SK-N-SH (cell line): ENCODE measurements around the gene AHCTF1. TPM values are rescaled to one million over a fixed set of nuclear protein-coding genes. Genes with fewer than 3 reads are reported as not detected.

Experiments used
- CTCF ChIA-PET: fragments of 300-600, 350-600 bp; formaldehyde crosslinking; extraction: SDS; loops from one replicate; lab custom pipeline; 2021; lab: Yijun Ruan, JAX
- POLR2A ChIA-PET: fragments of 350-600 bp; sonication (Branson Sonifier 250); formaldehyde crosslinking; extraction: SDS; loops from one replicate; lab custom pipeline; 2020; ENCODE audit warnings: antibody characterized with exemption, inconsistent platforms; lab: Yijun Ruan, JAX
- DNase-seq: peaks from one replicate; pipeline ENCODE4 v3.0.0; 2012
- H2AFZ ChIP-seq: fragments of 200-600 bp; sonication (generic); 2 replicates; pipeline ENCODE4 v1.8.1; 2016; ENCODE audit warnings: antibody characterized with exemption, mild to moderate bottlenecking, low read depth
- H3F3A ChIP-seq: fragments of 200-600 bp; sonication (generic); replicated peaks from 2 replicates; pipeline ENCODE3; 2016; ENCODE audit warnings: antibody characterized with exemption, mild to moderate bottlenecking; ENCODE audit not compliant: insufficient read depth
- H3K27ac ChIP-seq, 2 experiments: fragments of 200-500 bp in 1 of 2; fragments of 200-600 bp in 1 of 2; sonication (Bioruptor generic) in 1 of 2; sonication (generic), shearing (Covaris generic) in 1 of 2; 2 replicates each; pipeline versions ENCODE4 v1.5.1 to v1.6.1; 2014 to 2016; ENCODE audit warnings: low read depth in 2 of 2, inconsistent platforms in 1 of 2, low read length in 1 of 2, mild to moderate bottlenecking in 1 of 2, mixed read lengths in 1 of 2
- H3K27me3 ChIP-seq: fragments of 200-600 bp; sonication (generic), shearing (Covaris generic); 2 replicates; pipeline ENCODE4 v1.6.1; 2016; ENCODE audit warnings: mixed run types; ENCODE audit not compliant: insufficient read depth
- H3K36me3 ChIP-seq, 2 experiments: fragments of 200-500 bp in 1 of 2; fragments of 200-600 bp in 1 of 2; sonication (Bioruptor generic) in 1 of 2; sonication (generic) in 1 of 2; replicated peaks in 1 of 2; 2 replicates each; pipeline versions ENCODE3 to v1.5.1; 2014 to 2016; ENCODE audit warnings: low read length in 1 of 2, mild to moderate bottlenecking in 1 of 2; ENCODE audit not compliant: insufficient read depth in 2 of 2, control insufficient read depth in 1 of 2
- H3K4me1 ChIP-seq, 2 experiments: fragments of 200-500 bp in 1 of 2; fragments of 200-600 bp in 1 of 2; sonication (Bioruptor generic) in 1 of 2; sonication (generic), shearing (Covaris generic) in 1 of 2; 2 replicates each; pipeline versions ENCODE4 v1.5.1 to v1.6.1; 2014 to 2016; ENCODE audit warnings: low read depth in 1 of 2, low read length in 1 of 2, mixed run types in 1 of 2; ENCODE audit not compliant: insufficient read depth in 2 of 2, control insufficient read depth in 1 of 2
- H3K4me2 ChIP-seq: fragments of 200-600 bp; sonication (generic), shearing (Covaris generic); 2 replicates; pipeline ENCODE4 v1.6.1; 2017; ENCODE audit warnings: mixed run types
- H3K4me3 ChIP-seq, 2 experiments: fragments of 200-500 bp in 1 of 2; fragments of 200-600 bp in 1 of 2; sonication (Bioruptor generic) in 1 of 2; sonication (generic), shearing (Covaris generic) in 1 of 2; 2 replicates each; pipeline versions ENCODE4 v1.5.1 to v1.8.1; 2014 to 2016; ENCODE audit warnings: low read depth in 2 of 2, inconsistent platforms in 1 of 2, low read length in 1 of 2, mild to moderate bottlenecking in 1 of 2, mixed read lengths in 1 of 2, moderate library complexity in 1 of 2
- H3K79me2 ChIP-seq: fragments of 200-600 bp; sonication (generic); 2 replicates; pipeline ENCODE4 v1.8.1; 2017; ENCODE audit warnings: mild to moderate bottlenecking; ENCODE audit not compliant: insufficient read depth
- H3K9ac ChIP-seq: fragments of 200-600 bp; sonication (generic); 2 replicates; pipeline ENCODE4 v1.6.1; 2017; ENCODE audit warnings: mixed run types
- H3K9me2 ChIP-seq: fragments of 200-600 bp; sonication (generic); 2 replicates; pipeline ENCODE4 v1.6.1; 2017; ENCODE audit warnings: mixed run types
- H3K9me3 ChIP-seq: fragments of 200-600 bp; sonication (generic); 2 replicates; pipeline ENCODE4 v1.6.1; 2017; ENCODE audit warnings: mixed run types, mild to moderate bottlenecking, moderate library complexity
- H4K20me1 ChIP-seq: fragments of 200-600 bp; sonication (generic); 2 replicates; pipeline ENCODE4 v1.6.1; 2017; ENCODE audit warnings: mild to moderate bottlenecking, mixed run types; ENCODE audit not compliant: insufficient read depth
- CHD2 ChIP-seq: fragments of 150-350 bp; IDR thresholded peaks from 2 replicates; pipeline ENCODE4 v1.6.1; 2018; ENCODE audit warnings: low read length; ENCODE audit not compliant: partially characterized antibody
- ELF1 ChIP-seq: IDR thresholded peaks from 2 replicates; pipeline ENCODE4 v1.4.0; 2012
- EP300 ChIP-seq, 2 experiments: IDR thresholded peaks; 2 replicates each; pipeline versions ENCODE4 v1.4.0 to v1.6.1; 2012; ENCODE audit warnings: borderline replicate concordance in 1 of 2, low read depth in 1 of 2, low read length in 1 of 2
- EZH2phosphoT487 ChIP-seq: fragments of 200-600 bp; sonication (generic); IDR thresholded peaks from 2 replicates; pipeline ENCODE4 v1.6.1; 2017; ENCODE audit warnings: low read depth, mixed run types, mild to moderate bottlenecking, antibody characterized with exemption, moderate library complexity, borderline replicate concordance
- FOXJ3 ChIP-seq: sonication (generic); formaldehyde crosslinking; IDR thresholded peaks from 2 replicates; pipeline ENCODE4 v1.5.1; 2020; ENCODE audit warnings: mild to moderate bottlenecking, missing genetic modification reagents
- FOXM1 ChIP-seq: IDR thresholded peaks from 2 replicates; pipeline ENCODE4 v1.4.0; 2012; ENCODE audit warnings: low read depth, mild to moderate bottlenecking
- GABPA ChIP-seq: IDR thresholded peaks from 2 replicates; pipeline ENCODE4 v1.4.0; 2012; ENCODE audit warnings: low read depth, mild to moderate bottlenecking
- GATA2 ChIP-seq: sonication (generic); formaldehyde crosslinking; IDR thresholded peaks from 2 replicates; pipeline ENCODE4 v1.5.0; 2020; ENCODE audit warnings: mild to moderate bottlenecking, missing genetic modification reagents
- JUND ChIP-seq: IDR thresholded peaks from 2 replicates; pipeline ENCODE4 v1.4.0; 2012
- MXI1 ChIP-seq: IDR thresholded peaks from 2 replicates; pipeline ENCODE4 v1.6.1; 2012; ENCODE audit warnings: mild to moderate bottlenecking, low read depth, low read length, improper control_type of control experiment
- NFIC ChIP-seq: IDR thresholded peaks from 2 replicates; pipeline ENCODE4 v1.4.0; 2012; ENCODE audit warnings: borderline replicate concordance
- NRF1 ChIP-seq: IDR thresholded peaks from 2 replicates; pipeline ENCODE4 v1.6.1; 2012; ENCODE audit warnings: low read depth, mild to moderate bottlenecking, low read length
- POLR2AphosphoS5 ChIP-seq: IDR thresholded peaks from 2 replicates; pipeline ENCODE4 v1.6.1; 2012; ENCODE audit warnings: low read depth, low read length
- RAD21 ChIP-seq: IDR thresholded peaks from 2 replicates; pipeline ENCODE4 v1.6.1; 2012; ENCODE audit warnings: mild to moderate bottlenecking, low read length
- RFX5 ChIP-seq: IDR thresholded peaks from 2 replicates; pipeline ENCODE4 v1.6.1; 2012; ENCODE audit warnings: mild to moderate bottlenecking, improper control_type of control experiment, low read length
- RXRA ChIP-seq: IDR thresholded peaks from 2 replicates; pipeline ENCODE4 v1.4.0; 2012; ENCODE audit warnings: low read depth, mild to moderate bottlenecking, borderline replicate concordance
- SIN3A ChIP-seq: IDR thresholded peaks from 2 replicates; pipeline ENCODE4 v1.6.1; 2012; ENCODE audit warnings: low read depth, mild to moderate bottlenecking, low read length, moderate library complexity, borderline replicate concordance
- TAF1 ChIP-seq: IDR thresholded peaks from 2 replicates; pipeline ENCODE4 v1.6.1; 2012; ENCODE audit warnings: low read depth, mild to moderate bottlenecking, low read length, moderate library complexity, borderline replicate concordance
- YY1 ChIP-seq: IDR thresholded peaks from 2 replicates; pipeline ENCODE4 v1.4.0; 2012; ENCODE audit warnings: low read depth, mild to moderate bottlenecking
- WGBS: methylation state at CpG from one replicate; pipeline ENCODE4 v1.1.6; 2017; ENCODE audit warnings: low lambda C conversion rate; 5-methylcytosine and 5-hydroxymethylcytosine counted together
- polyA plus RNA-seq, 3 experiments: library from polyadenylated mRNA; depleted of rRNA; stranded (reverse); fragments of >200 nt; gene quantifications; 2 replicates each; pipeline ENCODE4 v1.2.3, GENCODE V29; 2012
- TF ChIP-seq, protein P1 (sequence below): fragments of 150-350 bp; IDR thresholded peaks from 2 replicates; pipeline ENCODE4 v1.6.1; 2016; ENCODE audit warnings: mild to moderate bottlenecking, low read depth, low read length
- TF ChIP-seq, protein P2 (sequence below): fragments of 150-350 bp; IDR thresholded peaks from 2 replicates; pipeline ENCODE4 v1.6.1; 2017; ENCODE audit warnings: antibody characterized with exemption, low read length, low read depth, borderline replicate concordance

AHCTF1 gene
- polyA plus RNA-seq, 1 of the 3 experiments (the other 2 are of a cell fraction), result 8.5 TPM

DNA sequence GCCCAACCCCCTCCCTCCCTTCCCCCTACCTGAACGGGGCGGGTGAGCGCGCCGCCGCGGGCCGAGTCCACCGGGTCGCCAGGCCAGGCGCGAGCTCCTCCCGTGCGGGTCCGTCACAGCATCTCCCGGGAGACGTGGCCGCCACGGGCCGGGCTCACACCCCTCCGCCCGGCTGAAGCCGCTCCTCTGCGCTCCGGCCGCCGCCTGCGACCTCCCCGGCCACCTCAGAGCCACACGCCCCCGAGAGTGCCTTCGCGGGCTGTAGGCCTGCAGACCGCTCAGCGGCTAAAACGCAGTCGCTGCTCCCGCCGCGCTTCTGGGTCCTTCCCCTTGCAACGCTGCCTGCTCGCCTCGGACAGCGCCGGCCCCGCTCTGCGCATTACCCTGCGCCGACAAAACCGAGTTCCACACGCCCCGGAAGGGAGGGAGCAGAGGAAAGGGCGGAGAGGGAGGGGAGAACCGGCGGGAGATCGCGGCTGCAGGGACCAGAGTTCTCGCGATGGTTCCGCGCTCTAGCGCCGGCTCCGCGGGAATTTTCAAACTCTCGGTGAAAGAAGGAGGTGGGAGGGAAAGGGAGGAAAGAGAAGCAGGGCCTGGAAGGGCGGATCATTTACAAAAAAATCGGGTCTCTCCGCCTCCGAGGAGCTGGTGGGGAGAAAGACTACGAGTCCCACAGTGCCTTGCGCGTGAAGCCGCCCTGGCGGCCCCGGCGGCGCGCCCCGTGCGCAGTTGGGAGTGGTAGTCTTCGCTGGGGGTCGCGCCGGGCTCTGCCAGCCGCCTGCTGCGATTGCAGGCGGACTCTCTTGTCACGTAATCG, at the start of gene AHCTF1 (continued):
- peak; percentile 87; the same call in 1 of the 2 replicates for TF ChIP-seq SIN3A
- no peak for TF ChIP-seq RXRA
- TF ChIP-seq JUND, result no peak
- TF ChIP-seq GABPA, result peak; percentile 72
- TF ChIP-seq EZH2phosphoT487, result no peak
- peak; percentile 97 for TF ChIP-seq POLR2AphosphoS5

DNA sequence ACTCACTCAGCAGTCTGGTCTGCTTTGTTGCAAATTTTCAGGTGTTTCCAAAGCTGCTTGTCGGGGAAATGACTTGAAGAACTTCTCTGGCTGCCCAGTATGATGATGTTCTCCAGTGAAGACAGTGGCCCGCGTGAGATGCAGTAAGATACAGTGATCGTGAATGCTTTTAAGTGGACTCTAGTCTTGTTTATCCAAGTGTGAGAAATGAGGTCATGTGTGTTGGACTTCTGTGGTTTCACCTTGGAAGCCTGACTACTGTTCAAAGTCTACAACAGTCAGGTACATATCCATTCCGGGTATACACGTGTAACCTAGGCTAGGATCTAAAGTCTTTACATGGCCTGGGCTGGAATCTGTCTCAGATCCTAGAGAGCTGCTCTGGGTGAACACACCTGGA, 47.0 kb upstream of the AHCTF1 start:
- no peaks in the 10 kb centered on the region for H3K79me2 ChIP-seq
- H4K20me1 ChIP-seq, result no peaks in the 10 kb centered on the region
- H2AFZ ChIP-seq, result no peak overlapping the region
- H3K9me2 ChIP-seq, result no peaks in the 10 kb centered on the region
- no peak overlapping the region for H3K4me3 ChIP-seq
- WGBS, result 93% methylated on average over 6 of the region's 6 CpGs
- CTCF ChIA-PET, result no interaction called here
- H3K4me2 ChIP-seq, result no peak overlapping the region
- H3K27ac ChIP-seq, result no peak overlapping the region
- H3K9me3 ChIP-seq, result peaks cover 20% of the 10 kb centered on the region; the same call in 1 of the 2 replicates
- H3K4me1 ChIP-seq, result no peaks in the 10 kb centered on the region
- no peak for DNase-seq
- TF ChIP-seq ELF1 (no peak), JUND (no peak), TAF1 (no peak), NRF1 (no peak), MXI1 (no peak), CHD2 (no peak), EP300 (IDR thresholded peaks at IDR 0.05; ENCODE audit: borderline replicate concordance in 1 of 2, low read depth in 1 of 2, low read length in 1 of 2) (no peak), RFX5 (no peak), RAD21 (no peak), FOXM1 (no peak), FOXJ3 (CRISPR knock-in tag) (no peak), GABPA (no peak), NFIC (no peak), YY1 (no peak), GATA2 (CRISPR knock-in tag) (no peak)
- TF ChIP-seq, protein P1, sequence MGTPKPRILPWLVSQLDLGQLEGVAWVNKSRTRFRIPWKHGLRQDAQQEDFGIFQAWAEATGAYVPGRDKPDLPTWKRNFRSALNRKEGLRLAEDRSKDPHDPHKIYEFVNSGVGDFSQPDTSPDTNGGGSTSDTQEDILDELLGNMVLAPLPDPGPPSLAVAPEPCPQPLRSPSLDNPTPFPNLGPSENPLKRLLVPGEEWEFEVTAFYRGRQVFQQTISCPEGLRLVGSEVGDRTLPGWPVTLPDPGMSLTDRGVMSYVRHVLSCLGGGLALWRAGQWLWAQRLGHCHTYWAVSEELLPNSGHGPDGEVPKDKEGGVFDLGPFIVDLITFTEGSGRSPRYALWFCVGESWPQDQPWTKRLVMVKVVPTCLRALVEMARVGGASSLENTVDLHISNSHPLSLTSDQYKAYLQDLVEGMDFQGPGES, result no peak
- TF ChIP-seq, protein P2, sequence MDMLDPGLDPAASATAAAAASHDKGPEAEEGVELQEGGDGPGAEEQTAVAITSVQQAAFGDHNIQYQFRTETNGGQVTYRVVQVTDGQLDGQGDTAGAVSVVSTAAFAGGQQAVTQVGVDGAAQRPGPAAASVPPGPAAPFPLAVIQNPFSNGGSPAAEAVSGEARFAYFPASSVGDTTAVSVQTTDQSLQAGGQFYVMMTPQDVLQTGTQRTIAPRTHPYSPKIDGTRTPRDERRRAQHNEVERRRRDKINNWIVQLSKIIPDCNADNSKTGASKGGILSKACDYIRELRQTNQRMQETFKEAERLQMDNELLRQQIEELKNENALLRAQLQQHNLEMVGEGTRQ, result no peak
- H3K9ac ChIP-seq, result no peak overlapping the region
- no peaks in the 10 kb centered on the region for H3K27me3 ChIP-seq
- POLR2A ChIA-PET, result no interaction called here
- H3F3A ChIP-seq, result no peaks in the 10 kb centered on the region
- H3K36me3 ChIP-seq, result peaks cover 0 to 30% of the 10 kb centered on the region in 2 experiments
